Omental fat pad (tissue), 4 donors: ENCODE data around the gene KLHL28. TPM values are rescaled to one million over a fixed set of nuclear protein-coding genes. Genes with fewer than 3 reads are reported as not detected.

ENCODE experiments used
- ATAC-seq: fragments of 150-250 bp; one replicate; pipeline ENCODE4 v1.9.1; 2016; ENCODE audit warnings: mild to moderate bottlenecking, moderate library complexity; ENCODE audit not compliant: low FRiP score
- DNase-seq: peaks from one replicate; pipeline ENCODE4 v3.0.0-alpha.2; 2019; ENCODE audit warnings: low spot score
- CTCF ChIP-seq, 3 donors: fragments of 450-650 bp; IDR thresholded peaks; one replicate each; pipeline ENCODE4 v1.5.1; 2016 to 2017; ENCODE audit warnings: antibody characterized with exemption in 3 of 3, mild to moderate bottlenecking in 3 of 3, moderate library complexity in 2 of 3
- total RNA-seq, 4 donors: library from RNA; depleted of rRNA; stranded (reverse); fragments of >200 nt; gene quantifications; one replicate each; pipeline ENCODE4 v1.1.0, GENCODE V29; 2016

KLHL28 gene
- total RNA-seq, 4 donors from 2014 or later: 7.9 to 11.5 (median 10.2) TPM

- DNase-seq: no peak
- no peak for TF ChIP-seq CTCF (IDR thresholded peaks at IDR 0.05)
- ATAC-seq: no peak
These were observed 1.1 kb downstream of the KLHL28 start for GRCh38 chr14:44960646-44961045.

- no peak for TF ChIP-seq CTCF (IDR thresholded peaks at IDR 0.05)
- no peak for DNase-seq
- no peak for ATAC-seq
These were observed 1.6 kb downstream of the KLHL28 start for GRCh38 chr14:44960146-44960545.

GRCh38 chr14:44959538-44959937 is 2.2 kb downstream of the KLHL28 start:
- no peak for TF ChIP-seq CTCF (IDR thresholded peaks at IDR 0.05)
- no peak for DNase-seq
- no peak for ATAC-seq

DNA sequence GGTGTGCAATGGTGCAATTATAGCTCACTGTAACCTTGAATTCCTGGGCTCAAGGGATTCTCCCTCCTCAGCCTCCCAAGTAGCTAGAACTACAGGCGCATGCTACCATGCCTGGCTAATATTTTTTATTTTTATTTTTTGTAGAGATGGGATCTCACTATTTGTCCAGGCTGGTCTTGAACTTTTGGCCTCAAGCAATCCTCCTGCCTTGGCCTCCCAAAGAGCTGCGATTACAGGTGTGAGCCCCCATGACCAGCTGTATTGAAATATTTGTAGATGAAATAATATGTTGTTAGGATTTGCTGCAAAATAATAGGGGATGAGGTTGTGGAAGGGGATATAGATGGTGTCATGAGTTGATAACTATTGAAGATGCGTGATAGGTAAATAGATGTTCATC is 4.9 kb downstream of the KLHL28 start:
- no peak for ATAC-seq
- TF ChIP-seq CTCF (IDR thresholded peaks at IDR 0.05): no peak

GRCh38 chr14:44955528-44955927 is 6.2 kb downstream of the KLHL28 start:
- ATAC-seq (no peak), DNase-seq (no peak)
- no peak for TF ChIP-seq CTCF (IDR thresholded peaks at IDR 0.05)

More for the DNA sequence above, 4.9 kb downstream of the KLHL28 start:
- DNase-seq: no peak

DNA sequence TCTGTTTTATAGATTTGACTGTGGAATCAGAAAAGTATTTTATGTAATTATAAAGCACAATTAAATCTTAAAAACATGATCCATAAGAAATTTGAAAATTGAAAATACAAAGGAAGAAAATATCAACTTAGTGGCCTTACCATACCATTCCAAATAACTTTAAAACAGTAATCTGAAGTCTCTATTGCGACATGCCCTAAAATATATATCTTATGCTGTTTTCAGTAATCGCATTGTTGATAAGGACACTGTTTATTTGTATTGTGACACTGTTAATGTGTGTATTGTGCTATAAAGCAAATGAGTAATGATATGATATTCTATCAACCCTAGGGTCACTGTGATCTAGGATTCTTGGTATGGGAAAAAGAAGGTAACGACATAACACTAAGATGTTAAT is 7.0 kb downstream of the KLHL28 start:
- DNase-seq: no peak
- TF ChIP-seq CTCF (IDR thresholded peaks at IDR 0.05): no peak
- no peak for ATAC-seq

- no peak for TF ChIP-seq CTCF (IDR thresholded peaks at IDR 0.05)
- ATAC-seq (no peak), DNase-seq (no peak)
These were observed 9.2 kb downstream of the KLHL28 start for GRCh38 chr14:44952391-44953110.
